Activated naive CD8-positive, alpha-beta T cell (primary cell): Measurements from ENCODE around the gene MAD2L2.
A peak's percentile ranks its signal among the peaks of the same experiment; 100 is the strongest.

Experiments
- H3K27ac Mint-ChIP-seq: one replicate; pipeline ENCODE4 v1.8.0; 2021; ENCODE audit warnings: mixed read lengths
- H3K27me3 Mint-ChIP-seq: one replicate; pipeline ENCODE4 v1.8.0; 2021; ENCODE audit warnings: mixed read lengths
- H3K36me3 Mint-ChIP-seq: one replicate; pipeline ENCODE4 v1.8.0; 2021; ENCODE audit warnings: mixed read lengths
- H3K4me1 Mint-ChIP-seq: one replicate; pipeline ENCODE4 v1.8.0; 2021; ENCODE audit warnings: low read depth, mixed read lengths
- H3K4me3 Mint-ChIP-seq: one replicate; pipeline ENCODE4 v1.8.0; 2021; ENCODE audit warnings: mild to moderate bottlenecking, mixed read lengths
- H3K9me3 Mint-ChIP-seq: one replicate; pipeline ENCODE4 v1.8.0; 2021; ENCODE audit warnings: low read depth, mixed read lengths

MAD2L2 gene

DNA sequence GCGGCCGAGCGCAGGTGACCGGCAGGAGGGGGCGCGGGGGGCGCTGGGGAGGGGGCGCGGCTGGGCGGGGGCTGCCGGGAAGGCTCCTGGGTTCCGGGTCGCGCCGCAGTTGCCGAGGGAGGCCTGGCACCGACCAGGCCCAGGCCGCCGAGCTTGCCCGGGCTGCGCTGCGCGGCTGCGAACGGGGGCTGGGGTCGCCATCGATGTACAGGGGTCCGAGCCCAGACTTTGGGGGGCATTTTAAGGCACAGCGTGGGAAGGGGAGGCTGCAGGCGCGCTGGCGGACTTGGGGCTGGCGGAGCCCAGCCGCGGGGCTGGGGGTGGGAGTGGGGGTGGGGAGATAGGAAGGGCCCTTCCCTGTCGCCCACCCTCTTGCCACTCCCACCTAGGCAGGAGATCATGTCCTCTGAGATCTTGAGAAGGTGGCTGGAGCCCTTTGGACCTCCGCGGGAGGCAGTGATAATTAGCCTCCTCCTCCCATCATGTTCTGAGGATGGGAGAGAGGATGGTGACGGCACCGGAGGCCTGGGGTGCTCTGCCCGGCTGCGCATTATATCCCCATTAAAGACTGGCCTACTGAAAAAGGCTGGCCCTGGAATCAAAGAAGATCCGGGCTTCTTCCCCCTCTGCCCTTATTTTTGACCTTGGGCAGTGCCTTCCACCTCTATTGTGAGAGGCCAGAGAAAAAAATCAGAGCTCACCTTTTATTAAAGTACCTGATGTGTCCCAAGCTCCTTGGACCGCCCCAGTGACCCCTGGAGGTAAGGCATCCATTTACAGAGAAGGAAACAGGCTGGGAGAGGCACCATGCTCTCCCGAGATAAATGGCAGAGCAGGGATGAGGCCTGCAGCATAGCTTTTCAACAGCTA is 25.8 kb downstream of the MAD2L2 start:
- Mint-ChIP-seq H3K9me3 (no peaks in the 10 kb centered on the region), H3K36me3 (peaks cover 2% of the 10 kb centered on the region), H3K27me3 (no peaks in the 10 kb centered on the region), H3K27ac (no peak overlapping the region), H3K4me1 (peaks cover 15% of the 10 kb centered on the region), H3K4me3 (peak overlapping the region; percentile 75)

DNA sequence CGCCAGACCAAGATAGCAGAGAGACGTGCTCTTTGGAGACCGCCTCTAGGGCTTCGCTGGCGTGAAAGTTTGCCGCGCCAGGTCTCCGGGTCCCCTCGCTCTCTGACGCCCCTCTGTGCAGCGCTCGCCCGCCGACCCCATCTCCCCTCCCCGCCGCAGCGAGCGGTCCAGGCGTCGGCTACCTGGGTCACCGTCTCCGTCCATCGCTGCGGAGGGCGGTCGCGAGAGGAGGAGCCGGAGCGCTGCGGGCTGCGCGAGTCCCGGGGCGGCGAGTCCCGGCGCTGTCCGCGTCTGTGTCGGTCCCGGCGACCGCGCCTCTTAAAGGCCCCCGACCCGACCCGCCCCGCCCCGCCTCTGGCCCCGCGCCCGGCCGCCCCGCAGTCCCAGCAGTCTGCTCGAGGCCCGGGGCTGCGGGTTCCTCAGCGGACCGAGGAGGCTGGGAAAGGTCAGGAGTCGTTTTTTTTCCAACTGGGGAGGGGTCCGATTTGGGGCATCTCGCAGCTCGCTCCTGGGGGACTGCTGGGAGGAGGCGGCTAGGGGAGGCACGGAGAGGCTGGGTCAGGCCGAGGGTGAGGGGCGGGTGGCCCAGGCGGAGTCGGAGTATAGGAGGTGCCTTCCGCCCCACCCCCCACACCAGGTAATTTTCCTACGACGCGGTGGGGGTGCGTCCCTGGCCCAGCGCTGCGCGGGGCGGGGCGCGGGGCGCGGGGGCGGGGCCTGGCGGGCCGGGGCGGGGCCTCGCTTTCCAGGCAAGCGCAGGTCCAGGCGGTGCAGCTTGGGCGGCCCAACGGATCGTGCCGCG is 26.6 kb downstream of the MAD2L2 start, which contains the start of the genes FBXO2 and FBXO44:
TSS of gene FBXO2 (minus strand) at position 293 of the 802 bp plus-strand sequence. CDS start at position 204, 89 bp downstream.
TSS of gene FBXO44 (plus strand) at position 741 of the 802 bp plus-strand sequence. CDS start 959 bp downstream, outside the sequence.
- peaks cover 19% of the 10 kb centered on the region for H3K4me1 Mint-ChIP-seq
- H3K4me3 Mint-ChIP-seq, result peak within 1 kb of the TSS; percentile 75
- no peaks in the 10 kb centered on the region for H3K36me3 Mint-ChIP-seq
- no peak within 1 kb of the TSS for H3K27ac Mint-ChIP-seq
- H3K27me3 Mint-ChIP-seq, result no peaks in the 10 kb centered on the region
- no peaks in the 10 kb centered on the region for H3K9me3 Mint-ChIP-seq

DNA sequence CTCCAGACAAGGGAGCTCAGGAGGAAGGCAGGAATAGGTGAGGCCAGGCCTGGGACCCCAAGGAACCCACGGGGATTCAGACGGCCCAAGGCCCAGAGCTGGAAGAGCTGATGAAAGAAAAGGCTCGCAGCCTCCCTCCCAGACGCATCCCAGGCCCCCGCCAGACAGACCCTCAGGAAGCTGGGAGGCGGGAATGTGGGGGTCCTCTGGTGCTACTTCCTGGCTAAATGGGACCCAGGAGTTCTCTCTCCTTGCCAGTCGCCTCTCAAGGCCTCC is 27.1 kb downstream of the MAD2L2 start:
- Mint-ChIP-seq H3K9me3 (no peaks in the 10 kb centered on the region), H3K4me3 (peak overlapping the region; percentile 38), H3K27ac (no peak overlapping the region), H3K27me3 (no peaks in the 10 kb centered on the region), H3K4me1 (peaks cover 19% of the 10 kb centered on the region), H3K36me3 (no peaks in the 10 kb centered on the region)

DNA sequence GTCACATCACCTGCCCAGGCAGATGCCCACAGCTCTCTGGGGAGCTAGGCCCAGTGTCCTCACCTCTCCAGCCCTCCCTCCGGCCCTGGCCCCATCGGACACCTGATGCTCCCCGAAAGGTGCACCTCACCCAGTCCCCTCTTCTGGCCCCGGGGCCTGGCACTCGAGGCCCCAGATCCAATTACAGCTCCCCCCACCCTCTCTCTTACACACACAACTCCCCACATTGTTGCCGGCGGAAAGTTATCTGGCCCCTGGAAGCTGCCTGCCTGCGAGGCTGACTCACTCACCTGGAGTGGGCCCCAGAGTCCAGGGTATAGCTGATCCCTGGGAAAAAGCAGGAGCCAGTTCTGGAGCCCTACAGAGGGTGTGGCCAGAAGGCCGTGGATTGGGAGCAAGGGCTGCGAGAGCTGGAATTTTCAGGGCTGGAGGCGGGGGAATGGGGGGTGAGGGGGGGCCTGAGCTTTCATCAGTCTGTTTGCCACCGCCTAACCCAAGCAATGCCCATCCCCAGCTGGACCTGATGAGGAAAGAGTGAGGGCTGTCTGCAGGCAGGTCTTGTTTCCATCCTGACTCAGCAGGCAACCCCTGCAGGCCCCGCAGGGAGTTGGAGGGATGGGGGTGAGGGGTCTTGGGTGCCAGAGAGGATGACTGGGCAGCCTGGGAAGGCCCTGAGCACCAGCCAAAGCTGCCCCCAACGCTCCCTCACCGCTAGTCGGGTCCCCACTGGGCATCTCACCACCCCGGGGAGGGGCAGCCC is 27.7 kb downstream of the MAD2L2 start:
- Mint-ChIP-seq H3K4me3 (peak overlapping the region; percentile 38), H3K27ac (no peak overlapping the region)

DNA sequence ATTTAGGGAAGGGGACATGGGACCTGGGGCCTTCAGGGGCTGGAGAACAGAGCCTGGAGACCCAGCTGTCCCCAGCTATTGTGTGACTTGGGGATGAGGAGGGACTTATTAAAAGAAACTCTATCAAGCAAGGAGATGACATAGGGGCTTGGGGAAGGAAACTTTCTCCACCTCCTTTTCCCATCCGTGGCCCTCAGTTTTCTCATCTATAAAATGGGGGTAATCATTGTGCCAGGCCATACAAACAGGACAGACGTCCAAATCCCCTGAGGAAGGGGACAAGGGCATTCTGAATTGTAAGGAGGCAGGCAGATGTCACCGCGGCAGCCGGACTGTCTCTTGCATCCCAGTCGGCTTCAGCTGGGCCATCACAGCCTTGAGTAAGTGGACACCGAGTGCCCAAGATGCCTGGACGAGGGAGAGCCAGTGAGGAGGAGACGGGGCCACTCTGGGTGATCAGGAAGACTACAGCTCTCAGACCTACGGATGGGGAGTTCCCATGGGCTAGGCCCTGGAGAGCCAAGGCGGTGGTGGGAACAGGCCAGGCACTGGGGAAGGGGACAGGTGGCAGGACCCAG is 28.7 kb downstream of the MAD2L2 start:
- Mint-ChIP-seq H3K9me3 (no peaks in the 10 kb centered on the region), H3K36me3 (no peaks in the 10 kb centered on the region), H3K4me3 (peak overlapping the region; percentile 54), H3K27ac (no peak overlapping the region), H3K27me3 (no peaks in the 10 kb centered on the region), H3K4me1 (peaks cover 21% of the 10 kb centered on the region)

More for the DNA sequence above, 27.7 kb downstream of the MAD2L2 start:
- no peaks in the 10 kb centered on the region for H3K9me3 Mint-ChIP-seq
- no peaks in the 10 kb centered on the region for H3K36me3 Mint-ChIP-seq
- H3K27me3 Mint-ChIP-seq, result no peaks in the 10 kb centered on the region
- H3K4me1 Mint-ChIP-seq, result peaks cover 21% of the 10 kb centered on the region

DNA sequence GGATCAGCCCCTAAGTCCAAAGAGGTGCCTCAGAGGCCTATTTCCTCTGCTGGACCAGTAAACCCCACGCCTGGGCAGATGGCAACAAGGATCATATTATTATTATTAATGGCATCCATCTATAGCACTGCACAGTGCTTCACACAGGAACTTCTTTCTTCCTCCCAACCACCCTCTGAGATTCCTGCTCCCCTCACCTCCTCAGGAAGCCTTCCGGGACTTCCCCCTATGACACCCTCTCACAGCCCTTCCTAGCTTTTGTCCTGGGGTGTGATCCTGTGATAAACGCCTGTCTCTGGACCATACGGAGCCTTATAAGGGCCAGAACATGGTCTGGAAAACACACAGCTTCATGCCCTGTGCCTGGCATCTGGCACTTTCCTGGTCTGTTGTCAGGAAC is 29.9 kb downstream of the MAD2L2 start:
- Mint-ChIP-seq H3K36me3 (no peaks in the 10 kb centered on the region), H3K27me3 (no peaks in the 10 kb centered on the region), H3K27ac (peak overlapping the region; percentile 46), H3K9me3 (no peaks in the 10 kb centered on the region), H3K4me1 (peaks cover 20% of the 10 kb centered on the region), H3K4me3 (peak overlapping the region; percentile 65)

DNA sequence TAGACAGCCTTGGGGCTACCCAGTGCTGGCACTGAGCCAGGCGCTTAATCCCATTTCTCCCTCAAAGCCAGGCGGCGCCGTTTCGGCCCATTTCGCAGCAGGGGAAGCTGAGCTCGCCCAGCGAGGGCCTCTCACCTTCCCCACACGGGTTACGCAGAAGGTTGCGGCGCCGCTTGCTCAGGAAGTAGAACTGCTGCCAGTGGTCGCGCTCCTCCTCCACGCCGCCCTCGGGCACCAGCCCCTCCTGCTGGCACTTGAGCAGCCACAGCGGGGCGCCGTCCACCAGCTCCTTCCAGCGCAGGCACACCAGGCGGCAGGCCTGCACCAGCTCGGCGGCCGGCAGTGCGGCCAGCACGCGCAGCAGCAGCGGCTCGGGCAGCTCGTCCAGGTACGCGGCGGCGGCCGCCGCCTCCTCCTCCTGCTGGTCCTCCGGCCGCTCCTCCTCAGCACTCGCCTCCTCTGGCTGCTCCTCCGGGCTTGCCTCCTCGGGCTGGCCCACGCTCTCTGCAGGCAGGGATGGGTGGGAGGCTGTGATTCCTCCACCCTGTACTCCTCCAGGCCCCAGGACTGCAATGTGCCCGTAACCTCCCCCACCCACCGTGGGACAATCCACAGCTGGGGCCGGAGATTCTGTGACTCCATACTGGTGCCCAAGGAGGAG is 30.5 kb downstream of the MAD2L2 start:
- Mint-ChIP-seq H3K36me3 (no peaks in the 10 kb centered on the region), H3K9me3 (no peaks in the 10 kb centered on the region), H3K4me1 (peaks cover 16% of the 10 kb centered on the region), H3K27ac (no peak overlapping the region), H3K27me3 (no peaks in the 10 kb centered on the region), H3K4me3 (peak overlapping the region; percentile 65)

DNA sequence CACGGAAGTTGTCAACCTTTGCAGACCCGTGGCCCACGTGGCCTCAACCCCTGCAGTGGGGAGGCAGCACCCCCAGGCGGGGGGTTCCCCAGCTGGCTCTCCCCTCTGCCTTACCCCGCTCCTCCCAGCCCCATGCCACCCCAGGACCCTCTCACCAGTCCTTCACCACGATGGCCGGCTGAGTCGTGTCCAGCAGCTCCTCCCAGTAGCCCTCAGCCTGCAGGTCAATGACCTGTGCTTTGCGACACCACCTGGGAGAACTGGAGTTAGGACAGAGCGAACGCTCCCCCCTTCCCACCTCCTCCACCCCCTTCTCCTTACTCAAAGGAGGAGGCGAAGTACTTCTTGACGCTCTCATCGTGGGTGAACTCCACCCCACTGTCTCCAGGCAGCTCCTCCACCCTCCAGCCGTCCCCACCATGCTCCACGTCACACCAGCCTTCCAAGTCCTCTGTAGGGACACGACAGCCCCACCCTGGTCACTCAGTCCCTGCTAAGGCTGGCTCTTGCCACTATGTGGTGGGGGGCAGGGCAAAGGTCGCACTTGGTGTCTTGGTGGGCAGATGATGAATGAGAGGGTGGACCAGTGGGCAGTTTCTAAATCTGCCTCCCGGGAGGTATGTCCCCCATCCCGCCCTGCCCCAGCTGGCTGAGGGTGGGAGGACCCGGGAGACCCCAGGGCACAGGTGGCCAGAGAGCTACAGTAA is 31.2 kb downstream of the MAD2L2 start:
- no peaks in the 10 kb centered on the region for H3K27me3 Mint-ChIP-seq
- no peaks in the 10 kb centered on the region for H3K36me3 Mint-ChIP-seq
- H3K4me3 Mint-ChIP-seq, result no peak overlapping the region
- peaks cover 14% of the 10 kb centered on the region for H3K4me1 Mint-ChIP-seq
- H3K9me3 Mint-ChIP-seq, result no peaks in the 10 kb centered on the region
- no peak overlapping the region for H3K27ac Mint-ChIP-seq

DNA sequence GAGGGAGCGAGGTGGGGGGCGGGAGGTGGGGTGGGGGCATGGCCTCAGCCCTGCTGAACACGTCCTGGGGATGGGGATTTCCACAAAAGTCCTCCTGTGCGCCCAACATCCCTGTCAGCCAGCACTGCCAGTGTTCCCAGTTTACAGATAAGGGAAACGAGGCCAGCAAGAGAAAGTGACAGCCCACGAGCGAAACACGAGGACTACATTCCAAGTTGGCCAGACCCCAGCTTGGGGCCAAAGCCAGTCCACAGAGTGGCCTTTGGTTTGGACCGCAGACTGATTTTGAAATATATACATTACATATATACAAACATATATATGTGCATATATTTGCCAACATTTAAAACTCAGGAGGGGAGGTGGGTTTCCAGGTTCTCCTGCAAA is 31.7 kb downstream of the MAD2L2 start:
- no peak overlapping the region for H3K4me3 Mint-ChIP-seq
- no peak overlapping the region for H3K27ac Mint-ChIP-seq
- H3K27me3 Mint-ChIP-seq, result no peaks in the 10 kb centered on the region
- no peaks in the 10 kb centered on the region for H3K9me3 Mint-ChIP-seq
- H3K4me1 Mint-ChIP-seq, result peaks cover 14% of the 10 kb centered on the region
- H3K36me3 Mint-ChIP-seq, result no peaks in the 10 kb centered on the region

DNA sequence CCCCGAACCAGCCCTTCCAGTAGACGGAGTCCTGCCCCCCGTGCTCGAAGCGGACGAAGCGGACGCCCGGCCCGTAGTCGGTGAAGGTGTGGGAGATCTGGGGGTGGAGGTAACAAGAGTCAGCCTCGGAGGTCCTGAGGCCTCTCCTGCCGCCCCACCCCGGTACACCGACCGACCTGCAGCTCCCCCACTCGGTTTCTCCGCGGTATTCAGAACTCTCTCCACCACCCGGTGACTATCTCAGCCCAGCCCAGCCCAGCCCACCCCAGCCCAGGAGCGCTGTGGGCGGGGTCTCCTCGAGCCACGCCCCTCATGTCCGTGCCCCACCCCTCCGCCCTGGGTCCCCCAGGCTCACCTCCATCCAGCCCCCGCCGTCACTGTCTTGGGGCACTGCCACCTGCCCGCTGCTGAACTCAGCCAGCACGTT is 32.2 kb downstream of the MAD2L2 start:
- no peak overlapping the region for H3K27ac Mint-ChIP-seq
- no peaks in the 10 kb centered on the region for H3K36me3 Mint-ChIP-seq
- no peaks in the 10 kb centered on the region for H3K9me3 Mint-ChIP-seq
- H3K4me1 Mint-ChIP-seq, result peaks cover 14% of the 10 kb centered on the region
- H3K4me3 Mint-ChIP-seq, result peak overlapping the region; percentile 20
- H3K27me3 Mint-ChIP-seq, result no peaks in the 10 kb centered on the region

DNA sequence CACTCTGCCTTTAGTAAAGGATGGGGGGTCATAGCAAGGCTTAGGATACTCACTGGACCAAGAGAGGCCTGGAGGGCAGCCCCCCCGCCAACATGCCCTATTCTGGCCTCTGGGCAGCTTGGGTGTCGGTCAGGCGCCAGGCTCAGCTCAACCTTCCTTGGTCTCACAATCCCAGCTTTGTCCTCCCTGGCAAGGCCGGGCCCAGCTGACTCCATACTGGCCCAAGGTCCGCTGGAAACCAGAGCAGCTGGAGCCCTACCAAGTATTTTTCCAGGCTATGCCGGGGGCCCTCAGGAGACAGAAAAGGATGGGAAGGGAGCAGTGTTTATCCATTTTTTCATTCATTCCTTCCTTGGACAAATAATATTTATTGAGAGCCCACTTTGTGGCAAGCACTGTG is 32.9 kb downstream of the MAD2L2 start:
- Mint-ChIP-seq H3K4me3 (no peak overlapping the region), H3K27me3 (no peaks in the 10 kb centered on the region), H3K9me3 (no peaks in the 10 kb centered on the region), H3K4me1 (peaks cover 14% of the 10 kb centered on the region), H3K36me3 (no peaks in the 10 kb centered on the region), H3K27ac (no peak overlapping the region)

DNA sequence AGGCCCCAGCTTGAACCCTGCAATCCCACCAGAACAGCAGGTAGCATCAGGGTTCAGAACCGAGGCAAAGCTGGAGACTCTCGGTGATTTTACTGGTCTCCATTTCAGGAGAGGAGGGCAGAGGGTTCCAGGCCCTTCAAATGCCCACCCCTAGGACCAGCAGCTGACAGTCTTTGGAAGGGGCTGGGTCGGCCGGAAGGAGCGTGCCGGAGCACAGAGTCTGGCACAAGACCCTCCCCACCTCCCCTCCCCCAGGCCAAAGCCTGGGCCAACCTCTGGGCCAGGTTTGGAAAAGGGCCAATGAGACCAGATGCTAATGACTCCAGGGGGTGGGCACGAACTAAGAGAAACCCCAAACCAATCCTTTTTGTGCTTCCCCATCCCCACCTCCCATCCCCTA is 33.6 kb downstream of the MAD2L2 start:
- Mint-ChIP-seq H3K27me3 (no peaks in the 10 kb centered on the region), H3K4me3 (no peak overlapping the region), H3K36me3 (no peaks in the 10 kb centered on the region), H3K4me1 (peaks cover 15% of the 10 kb centered on the region), H3K9me3 (no peaks in the 10 kb centered on the region), H3K27ac (no peak overlapping the region)

DNA sequence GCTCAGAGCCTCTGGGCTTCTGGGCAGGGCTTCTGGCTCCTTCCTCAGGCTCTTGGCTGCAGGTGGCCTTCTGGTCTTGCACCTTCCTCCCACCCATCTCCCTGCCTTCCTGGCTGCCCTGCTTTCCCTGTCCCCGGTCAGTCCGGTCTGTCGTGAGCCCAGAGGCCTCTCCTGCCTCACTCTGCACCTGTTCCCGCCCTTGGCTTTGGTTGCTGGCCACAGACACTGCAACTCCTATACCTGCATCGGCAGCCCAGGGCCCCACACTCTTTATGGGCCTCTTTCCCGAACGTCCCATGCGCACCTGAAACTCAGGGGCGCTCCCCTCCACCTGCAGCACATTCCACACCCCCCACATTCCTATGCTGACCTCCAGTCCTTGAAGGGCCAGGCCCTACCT is 34.6 kb downstream of the MAD2L2 start:
- H3K9me3 Mint-ChIP-seq, result no peaks in the 10 kb centered on the region
- H3K27me3 Mint-ChIP-seq, result no peaks in the 10 kb centered on the region
- H3K27ac Mint-ChIP-seq, result no peak overlapping the region

More for the DNA sequence above, 34.6 kb downstream of the MAD2L2 start:
- peaks cover 14% of the 10 kb centered on the region for H3K4me1 Mint-ChIP-seq
- H3K4me3 Mint-ChIP-seq, result no peak overlapping the region
- no peaks in the 10 kb centered on the region for H3K36me3 Mint-ChIP-seq
